NCI-H2107 (cell line): ENCODE results near the gene WDFY1.
A peak's percentile ranks its signal among the peaks of the same experiment; 100 is the strongest.

Source experiments
- DNase-seq: peaks from one replicate; lab custom pipeline; 2025; lab: John Stamatoyannopoulos, UW

WDFY1 gene

GRCh38 chr2:223944703-223945531 lies at the start of gene WDFY1:
WDFY1 (minus strand) TSS chr2:223945335; CDS start chr2:223945284, 51 bp downstream.
- peak; percentile 55 for DNase-seq

- no peak for DNase-seq
These were observed 49.5 kb upstream of the WDFY1 start for GRCh38 chr2:223994562-223995162.

- DNase-seq: peak; percentile 25
These were observed 48.6 kb upstream of the WDFY1 start for GRCh38 chr2:223993634-223994232.

GRCh38 chr2:223991611-223992010 lies 46.5 kb upstream of the WDFY1 start:
- DNase-seq: no peak

GRCh38 chr2:223989856-223990232 lies 44.7 kb upstream of the WDFY1 start:
- no peak for DNase-seq

GRCh38 chr2:223989206-223989855 lies 44.2 kb upstream of the WDFY1 start:
- DNase-seq: no peak

GRCh38 chr2:223981241-223981640 lies 36.1 kb upstream of the WDFY1 start:
- DNase-seq: no peak

- no peak for DNase-seq
These were observed 35.7 kb upstream of the WDFY1 start for GRCh38 chr2:223980803-223981202.

GRCh38 chr2:223980397-223980735 lies 35.2 kb upstream of the WDFY1 start:
- DNase-seq: no peak

GRCh38 chr2:223979730-223980396 lies 34.7 kb upstream of the WDFY1 start:
- DNase-seq: no peak

GRCh38 chr2:223978451-223978850 lies 33.3 kb upstream of the WDFY1 start:
- no peak for DNase-seq

- no peak for DNase-seq
These were observed 31.6 kb upstream of the WDFY1 start for GRCh38 chr2:223976635-223977226.

GRCh38 chr2:223973606-223974005 lies 28.5 kb upstream of the WDFY1 start:
- no peak for DNase-seq

GRCh38 chr2:223972656-223973102 lies 27.5 kb upstream of the WDFY1 start:
- no peak for DNase-seq

- no peak for DNase-seq
These were observed 26.6 kb upstream of the WDFY1 start for GRCh38 chr2:223971731-223972130.

GRCh38 chr2:223970343-223971128 lies 25.4 kb upstream of the WDFY1 start:
- no peak for DNase-seq

GRCh38 chr2:223969856-223970255 lies 24.7 kb upstream of the WDFY1 start:
- no peak for DNase-seq

- no peak for DNase-seq
These were observed 24.2 kb upstream of the WDFY1 start for GRCh38 chr2:223969315-223969714.

- DNase-seq: no peak
These were observed 22.8 kb upstream of the WDFY1 start for GRCh38 chr2:223967981-223968380.

- no peak for DNase-seq
These were observed 14.6 kb upstream of the WDFY1 start for GRCh38 chr2:223959688-223960087.
